Aorta (tissue), 5 donors: ENCODE results near the gene UCP3. TPM values are rescaled to one million over a fixed set of nuclear protein-coding genes. Genes with fewer than 3 reads are reported as not detected.

Experiments used
- ATAC-seq: fragments of 200-7000 bp; cut with Tn5 transposase; one replicate; pipeline ENCODE4 v1.9.1; 2022; ENCODE audit warnings: moderate library complexity; ENCODE audit not compliant: low FRiP score
- DNase-seq, 2 donors: peaks; one replicate each; pipeline ENCODE4 v3.0.0-alpha.2; 2020
- H3K27ac ChIP-seq, 2 donors: one replicate each; pipeline ENCODE4 v1.5.1; 2013; ENCODE audit warnings: low read length in 2 of 2, mild to moderate bottlenecking in 2 of 2, moderate library complexity in 2 of 2, control low read depth in 1 of 2, inconsistent platforms in 1 of 2, low read depth in 1 of 2
- H3K27me3 ChIP-seq, 2 donors: one replicate each; pipeline ENCODE4 v1.6.1; 2013; ENCODE audit warnings: control low read depth in 1 of 2, low read length in 1 of 2, mild to moderate bottlenecking in 1 of 2, moderate library complexity in 1 of 2; ENCODE audit not compliant: insufficient read depth in 2 of 2, control insufficient read depth in 1 of 2
- H3K36me3 ChIP-seq, 2 donors: one replicate each; pipeline ENCODE4 v1.6.1; 2013; ENCODE audit warnings: control low read depth in 1 of 2, low read length in 1 of 2, mild to moderate bottlenecking in 1 of 2; ENCODE audit not compliant: insufficient read depth in 2 of 2, control insufficient read depth in 1 of 2
- H3K4me1 ChIP-seq, 2 donors: one replicate each; pipeline ENCODE4 v1.6.1; 2013; ENCODE audit warnings: low read length in 2 of 2, control low read depth in 1 of 2, mild to moderate bottlenecking in 1 of 2, moderate library complexity in 1 of 2; ENCODE audit not compliant: insufficient read depth in 2 of 2, control insufficient read depth in 1 of 2
- H3K4me3 ChIP-seq, 2 donors: one replicate each; pipeline ENCODE4 v1.5.1; 2013; ENCODE audit warnings: low read length in 2 of 2, control low read depth in 1 of 2, mild to moderate bottlenecking in 1 of 2
- H3K9me3 ChIP-seq: one replicate; pipeline ENCODE4 v1.6.1; 2013; ENCODE audit warnings: mild to moderate bottlenecking, low read length; ENCODE audit not compliant: control insufficient read depth
- WGBS, 2 donors: extraction: QIAGEN DNeasy Blood & Tissue Kit; methylation state at CpG; one replicate each; pipeline ENCODE4 v1.1.7; 2013; 5-methylcytosine and 5-hydroxymethylcytosine counted together
- intact Hi-C, 2 donors: fragments of 100-400 bp; cut with DNase I; formaldehyde crosslinking; loops; one replicate each; pipeline versions ENCODE4 v1.14.2 to v1.15.0; 2022
- polyA plus RNA-seq, 2 donors: library from polyadenylated mRNA; stranded (reverse); fragments of 200-250 nt; gene quantifications; one replicate each; pipeline ENCODE4 v1.2.3, GENCODE V29; 2013
- total RNA-seq, 2 donors: library from RNA; stranded (reverse); fragmentation: NEBNext Ultra II Directional; extraction: Animal tissue kit (Norgen Biotek cat#: 25700); gene quantifications; one replicate each; pipeline ENCODE4 v1.2.1, GENCODE V29; 2021
- donor health status: healthy with polysubstance abuse.
- donor health status: Bipolar disorder and iron deficiency.
- donor health status: DM: no; HTN: no; CAD: no.
- donor health status: DM: no; HTN: no; CAD: no.
- donor health status: DM: yes; HTN: yes; CAD: no.

Gene UCP3
- total and polyA plus RNA-seq, 4 donors, result 0.38 to 3.1 (median 2.4) TPM

GRCh38 chr11:74012074-74012809 is 3.4 kb upstream of the UCP3 start:
- H3K9me3 ChIP-seq, result no peaks in the 10 kb centered on the region
- no peaks in the 10 kb centered on the region for H3K36me3 ChIP-seq
- no peak overlapping the region for H3K27ac ChIP-seq
- no peaks in the 10 kb centered on the region for H3K4me1 ChIP-seq
- ATAC-seq (no peak), DNase-seq (peak in 1 of 2 donors; percentile 8)
- no peaks in the 10 kb centered on the region for H3K27me3 ChIP-seq
- intact Hi-C loops, result no loop called here
- no peak overlapping the region for H3K4me3 ChIP-seq
- 92 to 95% methylated on average over 14 of the region's 14 CpGs for WGBS, 2 donors

DNA sequence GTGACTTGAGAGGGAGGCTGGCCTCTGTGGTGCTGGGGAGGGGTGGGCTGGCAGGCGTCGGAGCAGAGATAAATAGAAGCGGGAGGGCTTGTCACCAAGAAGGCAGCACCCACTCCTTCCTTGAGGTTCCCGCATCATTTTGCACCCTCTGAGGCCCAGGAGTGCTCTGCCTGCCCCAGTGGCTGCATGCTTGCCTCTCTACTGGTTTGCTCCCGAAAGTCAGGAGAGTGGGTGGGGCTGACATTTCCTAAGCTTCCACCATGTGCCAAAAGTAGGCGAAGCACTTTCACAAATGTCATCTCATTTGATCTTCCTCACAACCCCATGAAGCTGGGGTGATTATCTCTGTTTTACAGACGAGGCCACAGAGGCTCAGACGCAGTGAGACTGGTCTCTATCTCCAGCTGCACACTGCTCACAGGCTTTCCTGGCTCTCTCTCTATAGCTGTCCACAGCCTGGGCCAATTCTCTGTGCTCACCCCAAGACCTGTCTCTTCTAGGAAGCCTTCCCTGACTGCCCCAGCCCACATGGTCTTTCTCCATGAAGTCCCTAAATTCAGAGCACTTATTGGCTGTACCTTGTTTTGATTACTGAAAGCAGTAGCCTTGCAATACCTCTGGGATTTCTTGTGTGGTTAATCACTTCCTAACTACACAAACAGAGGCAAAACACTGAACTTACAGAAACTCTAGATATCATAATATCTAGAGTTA is 2.6 kb upstream of the UCP3 start:
- WGBS, 2 donors, result 92 to 94% methylated on average over 8 of the region's 8 CpGs
- intact Hi-C loops, result no loop called here
- no peaks in the 10 kb centered on the region for H3K4me1 ChIP-seq
- H3K4me3 ChIP-seq, result no peak overlapping the region
- H3K36me3 ChIP-seq, result no peaks in the 10 kb centered on the region
- DNase-seq, result no peak
- no peaks in the 10 kb centered on the region for H3K9me3 ChIP-seq
- H3K27me3 ChIP-seq, result no peaks in the 10 kb centered on the region
- no peak for ATAC-seq
- H3K27ac ChIP-seq, result no peak overlapping the region

- no peaks in the 10 kb centered on the region for H3K36me3 ChIP-seq
- no peak overlapping the region for H3K4me3 ChIP-seq
- DNase-seq, result no peak
- WGBS, 2 donors, result 90% methylated on average over 9 of the region's 9 CpGs
- H3K27me3 ChIP-seq, result no peaks in the 10 kb centered on the region
- H3K9me3 ChIP-seq, result no peaks in the 10 kb centered on the region
- no peak overlapping the region for H3K27ac ChIP-seq
- H3K4me1 ChIP-seq, result no peaks in the 10 kb centered on the region
- no peak for ATAC-seq
- intact Hi-C loops, result no loop called here
Observed at GRCh38 chr11:74010306-74011300, 1.7 kb upstream of the UCP3 start.

- H3K27ac ChIP-seq, result no peak overlapping the region
- H3K9me3 ChIP-seq, result no peaks in the 10 kb centered on the region
- H3K36me3 ChIP-seq, result no peaks in the 10 kb centered on the region
- no peak overlapping the region for H3K4me3 ChIP-seq
- intact Hi-C loops, result no loop called here
- no peaks in the 10 kb centered on the region for H3K4me1 ChIP-seq
- no peaks in the 10 kb centered on the region for H3K27me3 ChIP-seq
- ATAC-seq, result no peak
- no peak for DNase-seq
- 87 to 91% methylated on average over 5 of the region's 5 CpGs for WGBS, 2 donors
Observed at GRCh38 chr11:74009675-74010305, 905 bp upstream of the UCP3 start.

DNA sequence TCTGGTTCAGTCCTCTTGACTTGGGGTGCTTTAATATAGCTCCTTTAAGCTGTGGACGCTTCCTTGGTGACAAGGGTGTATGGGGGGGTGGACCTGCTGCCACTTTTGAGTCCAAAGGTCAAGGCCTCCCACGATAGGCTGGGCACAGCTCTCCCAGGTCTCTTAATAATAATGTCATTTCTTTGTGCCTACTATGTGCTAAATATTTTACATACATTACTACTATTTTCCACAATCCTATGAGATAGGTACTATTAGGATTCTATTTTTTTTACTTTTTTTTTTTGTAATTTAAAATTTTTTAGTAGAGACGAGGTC is 304 bp upstream of the UCP3 start:
- H3K27me3 ChIP-seq, result no peaks in the 10 kb centered on the region
- 93 to 95% methylated on average over 3 of the region's 3 CpGs for WGBS, 2 donors
- H3K4me3 ChIP-seq, result no peak overlapping the region
- H3K36me3 ChIP-seq, result peaks cover 0 to under 1% of the 10 kb centered on the region in 2 donors
- H3K4me1 ChIP-seq, result no peaks in the 10 kb centered on the region
- DNase-seq, result no peak
- no peak overlapping the region for H3K27ac ChIP-seq
- H3K9me3 ChIP-seq, result no peaks in the 10 kb centered on the region
- intact Hi-C loops, result no loop called here
- ATAC-seq, result no peak

- intact Hi-C loops, result no loop called here
- Histone ChIP-seq H3K4me1 (no peaks in the 10 kb centered on the region), H3K27me3 (no peaks in the 10 kb centered on the region), H3K36me3 (peaks cover 0 to 7% of the 10 kb centered on the region in 2 donors), H3K27ac (no peak overlapping the region), H3K9me3 (no peaks in the 10 kb centered on the region), H3K4me3 (no peak overlapping the region)
- ATAC-seq, result no peak
- no peak for DNase-seq
- WGBS, 2 donors, result 83 to 85% methylated on average over 6 of the region's 6 CpGs
Observed at GRCh38 chr11:74007691-74008372, 1.1 kb downstream of the UCP3 start.

DNA sequence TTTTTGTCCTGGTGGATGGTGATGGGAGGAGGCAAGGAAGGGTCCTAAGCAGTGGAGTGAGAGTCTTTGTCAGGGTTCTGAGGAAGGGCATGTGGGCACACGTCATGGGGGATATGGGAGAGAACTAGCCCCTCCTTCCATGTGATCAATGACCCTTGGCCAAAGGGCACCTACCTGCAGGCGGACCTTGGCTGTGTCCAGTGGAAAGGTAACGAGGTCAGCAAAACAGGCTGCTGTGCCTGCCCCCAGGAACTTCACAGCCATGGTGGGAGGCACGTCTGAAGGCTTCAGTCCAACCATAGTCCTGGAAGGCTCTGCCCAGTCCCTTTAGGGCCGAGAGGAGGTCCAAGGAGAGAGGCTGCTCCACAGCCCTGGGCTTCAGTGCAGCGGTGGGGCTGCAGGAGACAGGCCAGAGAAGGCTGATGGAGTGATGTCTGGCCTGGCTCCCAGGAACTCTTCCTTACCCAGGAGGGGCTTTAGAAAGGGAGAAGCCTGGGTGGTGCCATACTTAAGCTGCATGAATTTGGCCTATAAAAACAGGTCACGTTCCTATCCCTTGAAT is 2.1 kb downstream of the UCP3 start:
- Histone ChIP-seq H3K27me3 (no peaks in the 10 kb centered on the region), H3K4me3 (no peak overlapping the region), H3K9me3 (no peaks in the 10 kb centered on the region), H3K36me3 (peaks cover 2 to 7% of the 10 kb centered on the region in 2 donors), H3K27ac (no peak overlapping the region), H3K4me1 (no peaks in the 10 kb centered on the region)
- no peak for ATAC-seq
- 83 to 85% methylated on average over 7 of the region's 7 CpGs for WGBS, 2 donors
- intact Hi-C loops, result no loop called here
- DNase-seq, result no peak
